ENCODE data around the gene ACAD8. TPM values are rescaled to one million over a fixed set of nuclear protein-coding genes. Genes with fewer than 3 reads are reported as not detected.

Gene ACAD8
- total and polyA plus RNA-seq, 2 of the 8 experiments (the other 6 are each of a cell fraction or from before 2014, with no cell fraction given): 45.8 to 52.7 TPM

DNA sequence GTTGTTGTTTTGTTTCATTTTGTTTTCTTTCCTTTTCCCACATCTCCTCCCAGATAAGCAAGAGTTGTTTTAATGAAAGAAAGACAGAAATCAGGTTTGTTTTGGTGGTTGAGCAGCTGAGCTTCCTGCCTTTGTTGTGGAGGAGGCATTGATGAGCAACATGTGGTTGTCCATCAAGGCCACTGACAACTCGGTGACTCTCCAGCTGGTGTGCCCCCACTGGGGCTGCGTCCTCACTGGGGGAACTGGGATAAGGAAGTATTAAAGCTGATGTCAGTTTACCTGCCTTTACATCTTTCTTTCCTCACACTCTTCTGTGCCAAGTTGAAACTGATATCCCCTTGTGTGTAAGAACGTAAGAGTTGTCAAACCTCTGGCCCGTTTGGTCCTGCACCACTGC lies 23.0 kb upstream of the ACAD8 start (continued):
- no peak for TF ChIP-seq SP2 (IDR thresholded peaks at IDR 0.05; ENCODE audit: low read length)
- no peak for TF ChIP-seq SIN3A (conservative IDR thresholded peaks at IDR 0.05 in 1 of 2, IDR thresholded peaks at IDR 0.05 in 1 of 2; ENCODE audit: low read depth in 1 of 2, low read length in 2 of 2)
- no peak for TF ChIP-seq SUZ12 (IDR thresholded peaks at IDR 0.05; ENCODE audit: low read length)
- no peak for TF ChIP-seq CHD2 (IDR thresholded peaks at IDR 0.05; ENCODE audit: low read length)
- no peak for TF ChIP-seq TBP (IDR thresholded peaks at IDR 0.05; ENCODE audit: low read depth, low read length)
- no peak for TF ChIP-seq NRF1 (IDR thresholded peaks at IDR 0.05; ENCODE audit: low read depth, low read length)
- TF ChIP-seq HDAC6 (IDR thresholded peaks at IDR 0.05; ENCODE audit: low read depth, low read length): no peak
- no peak for TF ChIP-seq SIX5 (IDR thresholded peaks at IDR 0.05; ENCODE audit: low read depth, low read length)
- no peak for TF ChIP-seq HDAC2 (IDR thresholded peaks at IDR 0.05; ENCODE audit: borderline replicate concordance in 1 of 2, low read depth in 2 of 2, low read length in 2 of 2)
- TF ChIP-seq JUN (IDR thresholded peaks at IDR 0.05; ENCODE audit: low read depth, low read length): no peak

Data from H1 (cell line).